A673 (cell line): ENCODE data around the gene CAPN9. TPM values are rescaled to one million over a fixed set of nuclear protein-coding genes. Genes with fewer than 3 reads are reported as not detected.

ENCODE experiments used
- BruUV-seq: library from RNA; stranded (reverse); fragments of 400-500 nt; replicated peaks from 2 replicates; lab custom pipeline; 2021; lab: Mats Ljungman, UMichigan
- CTCF ChIA-PET: fragments of 300-600 bp; sonication (Branson Sonifier 250); formaldehyde crosslinking; loops from one replicate; lab custom pipeline; 2022; ENCODE audit warnings: antibody characterized with exemption; lab: Charles Lee
- POLR2A ChIA-PET: fragments of 300-600 bp; sonication (Branson Sonifier 250); formaldehyde crosslinking; loops from one replicate; lab custom pipeline; 2022; ENCODE audit warnings: antibody characterized with exemption; ENCODE audit not compliant: low non-redundant PET; lab: Charles Lee
- DNase-seq: peaks from one replicate; pipeline ENCODE4 v3.0.0-alpha.2; 2015; ENCODE audit warnings: low spot score
- H3K27ac ChIP-seq: fragments of 200-600 bp; sonication (generic); 2 replicates; pipeline ENCODE4 v1.5.1; 2016; ENCODE audit warnings: mixed run types, low read depth, mild to moderate bottlenecking, mixed read lengths, antibody characterized with exemption, low read length; ENCODE audit not compliant: poor library complexity, severe bottlenecking
- H3K27me3 ChIP-seq: fragments of 200-600 bp; sonication (generic); replicated peaks from 2 replicates; pipeline ENCODE4 v1.6.1; 2017; ENCODE audit warnings: mixed run types, low read depth, mild to moderate bottlenecking, mixed read lengths, antibody characterized with exemption, low read length; ENCODE audit not compliant: insufficient read depth, poor library complexity
- H3K36me3 ChIP-seq: fragments of 200-600 bp; sonication (generic); 2 replicates; pipeline ENCODE4 v1.6.1; 2016; ENCODE audit warnings: mixed run types, mild to moderate bottlenecking, mixed read lengths, antibody characterized with exemption, low read length; ENCODE audit not compliant: insufficient read depth, poor library complexity, severe bottlenecking
- H3K4me1 ChIP-seq: fragments of 200-600 bp; sonication (generic); 2 replicates; pipeline ENCODE4 v1.6.1; 2017; ENCODE audit warnings: mixed run types, mild to moderate bottlenecking, mixed read lengths, antibody characterized with exemption, low read length; ENCODE audit not compliant: insufficient read depth, poor library complexity, severe bottlenecking
- H3K4me3 ChIP-seq: fragments of 200-600 bp; sonication (generic); 2 replicates; pipeline ENCODE4 v1.5.1; 2016; ENCODE audit warnings: low read depth, mixed run types, mild to moderate bottlenecking, mixed read lengths, low read length; ENCODE audit not compliant: poor library complexity, severe bottlenecking
- H3K9me3 ChIP-seq: fragments of 200-600 bp; sonication (generic); 2 replicates; pipeline ENCODE4 v1.6.1; 2016; ENCODE audit warnings: mixed run types, low read depth, mild to moderate bottlenecking, mixed read lengths, antibody characterized with exemption, low read length; ENCODE audit not compliant: poor library complexity, severe bottlenecking
- EZH2 ChIP-seq: fragments of 200-600 bp; sonication (generic); IDR thresholded peaks from 2 replicates; pipeline ENCODE4 v1.6.1; 2017; ENCODE audit warnings: borderline replicate concordance, low read depth, mild to moderate bottlenecking, mixed read lengths, antibody characterized with exemption, low read length; ENCODE audit not compliant: poor library complexity, severe bottlenecking
- intact Hi-C: fragments of 100-400 bp; cut with micrococcal nuclease; formaldehyde crosslinking; loops from one replicate; pipeline ENCODE4 v1.10.0; 2022; ENCODE audit not compliant: unreplicated experiment
- total RNA-seq: library from RNA; stranded (reverse); gene quantifications from 2 replicates; pipeline ENCODE4 v1.2.3, GENCODE V29; 2021
- TF ChIP-seq, protein P1 (sequence below): fragments of 300-800, 200-600 bp; sonication (generic); conservative IDR thresholded peaks from 2 replicates; pipeline ENCODE4 v1.5.1; 2017; ENCODE audit warnings: low read depth, mild to moderate bottlenecking, antibody characterized with exemption, low read length, moderate library complexity, mixed read lengths

The CAPN9 gene
- total RNA-seq, 1 experiment from 2014 or later, result not detected

DNA sequence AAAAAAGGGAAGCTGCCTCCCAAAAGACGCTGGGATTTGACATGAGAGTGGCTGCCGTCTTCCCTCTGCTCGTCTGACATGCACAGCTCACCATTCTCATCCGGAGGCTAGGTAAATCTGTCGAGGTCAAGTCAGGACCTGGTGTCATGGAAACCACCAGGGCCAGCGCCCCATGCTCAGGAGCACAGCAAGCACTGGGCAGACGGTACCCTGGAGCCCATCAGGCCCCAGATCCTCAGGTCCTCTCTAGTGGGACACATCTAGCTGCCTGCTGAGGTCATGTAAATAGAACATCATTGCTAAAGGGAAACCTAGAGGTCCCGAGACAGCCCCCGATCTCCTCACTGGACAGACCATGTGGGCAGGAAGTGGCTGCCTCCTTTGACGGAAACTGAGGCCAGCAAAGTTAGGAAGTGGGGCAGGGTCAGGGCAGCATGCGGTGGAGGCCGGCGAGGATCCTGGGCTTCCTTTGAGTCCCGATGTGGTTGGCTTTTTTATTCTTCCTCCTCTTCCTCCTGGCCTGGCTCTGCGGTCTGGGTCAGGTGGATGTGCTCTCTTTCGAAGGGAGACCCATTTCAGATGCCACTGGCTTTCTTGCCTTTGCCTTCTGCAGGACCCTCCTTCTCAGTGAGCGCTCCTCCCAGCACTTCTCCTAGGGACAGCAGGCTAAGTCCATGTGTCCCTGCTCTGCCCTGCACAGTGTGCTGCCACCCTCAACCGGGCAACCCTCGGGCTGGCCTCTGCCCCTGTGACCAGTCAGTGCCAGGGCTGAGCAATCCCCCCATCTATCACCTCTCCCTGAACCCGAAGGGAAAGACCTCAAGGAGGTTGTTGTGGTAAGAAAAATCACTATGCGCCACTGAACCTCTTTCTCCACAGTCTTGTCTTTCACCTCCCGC is 39.2 kb upstream of the CAPN9 start:
- TF ChIP-seq EZH2, result no peak
- TF ChIP-seq, protein P1, sequence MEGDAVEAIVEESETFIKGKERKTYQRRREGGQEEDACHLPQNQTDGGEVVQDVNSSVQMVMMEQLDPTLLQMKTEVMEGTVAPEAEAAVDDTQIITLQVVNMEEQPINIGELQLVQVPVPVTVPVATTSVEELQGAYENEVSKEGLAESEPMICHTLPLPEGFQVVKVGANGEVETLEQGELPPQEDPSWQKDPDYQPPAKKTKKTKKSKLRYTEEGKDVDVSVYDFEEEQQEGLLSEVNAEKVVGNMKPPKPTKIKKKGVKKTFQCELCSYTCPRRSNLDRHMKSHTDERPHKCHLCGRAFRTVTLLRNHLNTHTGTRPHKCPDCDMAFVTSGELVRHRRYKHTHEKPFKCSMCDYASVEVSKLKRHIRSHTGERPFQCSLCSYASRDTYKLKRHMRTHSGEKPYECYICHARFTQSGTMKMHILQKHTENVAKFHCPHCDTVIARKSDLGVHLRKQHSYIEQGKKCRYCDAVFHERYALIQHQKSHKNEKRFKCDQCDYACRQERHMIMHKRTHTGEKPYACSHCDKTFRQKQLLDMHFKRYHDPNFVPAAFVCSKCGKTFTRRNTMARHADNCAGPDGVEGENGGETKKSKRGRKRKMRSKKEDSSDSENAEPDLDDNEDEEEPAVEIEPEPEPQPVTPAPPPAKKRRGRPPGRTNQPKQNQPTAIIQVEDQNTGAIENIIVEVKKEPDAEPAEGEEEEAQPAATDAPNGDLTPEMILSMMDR, result no peak
- POLR2A ChIA-PET, result no interaction called here

DNA sequence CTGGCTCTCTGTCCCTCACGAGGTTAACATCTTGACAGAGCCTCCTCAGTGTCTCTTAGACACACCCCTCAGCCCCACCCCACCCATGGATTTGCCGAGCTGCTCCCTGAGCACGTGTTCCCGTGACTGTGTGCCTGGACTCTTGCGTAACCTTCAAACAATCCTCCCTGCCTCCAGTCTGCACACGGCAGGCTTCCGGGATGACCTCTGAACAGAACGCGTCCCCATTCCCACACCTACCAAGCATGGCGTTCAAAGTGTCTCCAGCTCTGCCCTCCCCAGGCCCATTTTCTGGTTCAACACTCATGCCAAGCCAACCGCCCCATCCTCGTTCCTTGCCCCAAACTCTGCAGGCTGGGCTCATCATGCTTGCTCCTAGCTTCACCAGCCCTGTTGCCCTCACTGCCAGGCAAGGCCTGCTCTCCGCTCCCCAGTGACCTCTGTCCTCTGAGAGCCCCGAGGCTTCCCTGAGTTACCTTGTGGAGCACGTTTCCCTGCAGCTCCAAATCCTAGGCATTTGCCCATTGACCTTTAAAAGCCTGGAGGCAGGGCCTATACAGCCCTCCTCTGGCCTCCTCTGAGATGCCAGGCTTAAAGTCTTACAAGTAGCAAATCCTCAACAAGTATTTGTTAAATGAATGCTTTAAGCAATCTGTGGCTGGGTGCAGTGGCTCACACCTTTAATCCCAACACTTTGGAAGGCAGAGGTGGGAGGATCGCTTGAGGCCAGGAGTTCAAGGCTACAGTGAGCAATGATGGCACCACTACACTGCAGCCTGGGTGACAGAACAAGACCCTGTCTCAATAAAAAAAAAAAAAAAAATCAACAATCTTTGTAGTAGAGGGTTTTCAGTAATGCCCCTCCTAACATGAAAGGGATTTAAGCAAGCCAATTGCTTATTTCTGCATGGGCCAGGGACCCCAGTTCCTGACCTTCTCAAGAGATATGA is 38.3 kb upstream of the CAPN9 start:
- H3K4me1 ChIP-seq, result no peaks in the 10 kb centered on the region
- H3K9me3 ChIP-seq, result no peaks in the 10 kb centered on the region
- no peak overlapping the region for H3K27ac ChIP-seq
- peak; percentile 23 for DNase-seq
- H3K4me3 ChIP-seq, result no peak overlapping the region
- no peaks in the 10 kb centered on the region for H3K27me3 ChIP-seq
- TF ChIP-seq, protein P1, result no peak
- TF ChIP-seq EZH2, result no peak
- POLR2A ChIA-PET, result no interaction called here
- CTCF ChIA-PET, result no interaction called here
- BruUV-seq, result no TSS peak
- intact Hi-C loops, result no loop called here
- H3K36me3 ChIP-seq, result no peaks in the 10 kb centered on the region

More for the DNA sequence above, 39.2 kb upstream of the CAPN9 start:
- no peak for DNase-seq
- BruUV-seq, result no TSS peak
- Histone ChIP-seq H3K27ac (no peak overlapping the region), H3K36me3 (no peaks in the 10 kb centered on the region), H3K4me1 (no peaks in the 10 kb centered on the region), H3K9me3 (no peaks in the 10 kb centered on the region), H3K4me3 (no peak overlapping the region), H3K27me3 (no peaks in the 10 kb centered on the region)
- CTCF ChIA-PET, result no interaction called here
- intact Hi-C loops, result no loop called here

DNA sequence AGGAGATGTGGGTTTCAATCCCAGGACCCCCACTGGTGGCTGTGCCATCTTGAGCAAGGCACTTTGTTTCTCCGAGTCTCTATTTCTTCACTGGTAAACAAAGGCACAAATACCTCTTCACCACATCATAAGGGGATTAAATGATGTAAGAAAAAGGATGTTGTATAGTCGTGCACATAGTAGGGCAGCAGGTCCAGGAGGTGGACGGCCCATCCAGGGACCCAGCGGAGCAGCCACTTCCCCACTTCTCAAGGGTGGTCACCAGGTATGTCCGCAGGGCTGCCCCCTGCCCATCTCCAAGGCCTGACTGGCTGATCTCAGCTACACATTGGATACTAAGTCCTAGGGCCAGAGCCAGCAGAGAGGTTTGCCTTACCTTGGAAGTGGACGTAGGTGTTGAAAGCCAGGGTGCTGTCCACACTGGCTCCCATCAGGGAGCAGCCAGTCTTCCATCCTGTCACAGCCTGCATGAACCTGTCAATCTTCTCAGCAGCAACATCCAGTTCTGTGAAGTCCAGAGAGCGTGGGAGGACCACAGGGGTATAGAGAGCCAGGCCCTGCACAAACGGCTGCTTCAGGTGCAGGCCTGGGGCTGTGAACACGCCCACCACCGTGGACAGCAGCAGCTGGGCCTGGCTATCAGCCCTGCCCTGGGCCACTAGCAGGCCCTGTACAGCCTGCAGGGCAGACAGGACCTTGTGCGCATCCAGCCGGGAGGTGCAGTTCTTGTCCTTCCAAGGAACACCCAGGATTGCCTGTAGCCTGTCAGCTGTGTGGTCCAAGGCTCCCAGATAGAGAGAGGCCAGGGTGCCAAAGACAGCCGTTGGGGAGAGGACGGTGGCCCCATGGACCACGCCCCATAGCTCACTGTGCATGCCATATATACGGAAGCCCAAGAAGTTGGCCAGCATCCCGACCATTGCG is 37.3 kb upstream of the CAPN9 start:
- intact Hi-C loops, result no loop called here
- CTCF ChIA-PET, result no interaction called here
- Histone ChIP-seq H3K27me3 (no peaks in the 10 kb centered on the region), H3K36me3 (no peaks in the 10 kb centered on the region), H3K27ac (no peak overlapping the region), H3K4me3 (no peak overlapping the region), H3K9me3 (no peaks in the 10 kb centered on the region), H3K4me1 (no peaks in the 10 kb centered on the region)
- no peak for DNase-seq
- TF ChIP-seq EZH2, result no peak
- TF ChIP-seq, protein P1, result no peak
- POLR2A ChIA-PET, result no interaction called here
- no TSS peak for BruUV-seq
